ENCODE data around the gene ST3GAL3.

ST3GAL3 gene

DNA sequence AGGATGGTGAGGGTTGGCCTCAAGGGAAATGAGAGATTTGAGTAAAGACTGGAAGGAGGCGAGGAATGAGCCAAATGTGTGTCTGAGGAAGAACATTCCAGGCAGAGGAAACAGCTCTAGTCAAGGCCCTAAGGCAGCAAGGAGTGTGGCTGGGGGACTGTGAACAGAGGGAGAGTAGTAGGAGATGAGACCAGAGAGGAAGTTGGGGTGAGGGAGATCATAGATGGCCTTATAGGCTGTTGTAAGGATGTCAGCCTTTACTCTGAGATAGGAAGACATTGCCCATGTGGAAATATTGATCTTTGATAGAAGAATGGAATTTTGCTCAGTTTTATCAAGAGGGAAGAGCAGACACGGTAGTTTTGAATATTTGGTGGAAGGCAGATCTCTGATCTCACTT, 171.1 kb downstream of the ST3GAL3 start:
- DNase-seq = no peak
- in situ Hi-C loops (cut with HindIII; ENCODE audit: low pct_ligation_motif_present, low pct_unique_long_range_greater_than_20kb, low sequenced_read_pairs) = no loop called here

DNA sequence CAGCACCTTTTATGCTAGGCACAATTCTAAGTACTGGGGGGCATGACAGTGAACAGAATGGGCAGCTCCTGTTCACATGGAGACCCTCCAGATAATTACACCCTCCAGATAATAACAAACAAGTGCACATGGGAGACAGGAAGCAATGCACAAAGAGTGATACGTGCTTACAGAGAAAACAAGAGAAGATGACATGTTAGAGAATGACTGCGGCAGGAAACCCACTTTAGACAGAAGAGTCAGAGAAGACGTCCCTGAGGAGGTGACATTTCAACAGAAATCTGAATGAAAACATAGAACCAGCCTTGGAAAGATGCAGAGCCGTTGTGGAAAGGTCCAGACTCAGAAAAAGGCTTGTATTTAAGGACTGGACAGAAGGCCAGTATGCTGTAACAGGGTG, 171.5 kb downstream of the ST3GAL3 start:
- no peak for DNase-seq
- in situ Hi-C loops (cut with HindIII; ENCODE audit: low pct_ligation_motif_present, low pct_unique_long_range_greater_than_20kb, low sequenced_read_pairs) = no loop called here

DNA sequence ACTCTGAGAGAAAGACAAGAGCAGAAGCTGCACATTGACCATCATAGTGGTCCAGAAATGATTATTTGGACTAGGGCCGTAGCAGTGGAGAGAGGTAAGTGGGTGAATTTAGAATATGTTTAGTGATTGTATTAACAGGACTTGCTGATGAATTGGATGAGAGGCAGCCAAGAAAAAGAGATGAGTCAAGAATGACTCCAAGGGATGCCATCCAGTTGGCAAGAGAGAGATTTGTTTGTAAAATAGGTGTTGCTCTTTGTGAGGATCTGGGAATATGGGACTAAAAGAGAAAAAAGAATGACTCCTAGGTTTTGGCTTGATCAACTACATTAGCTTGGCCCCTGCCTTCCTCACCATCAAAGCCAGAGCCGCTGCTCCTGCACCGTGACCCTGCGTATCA, 172.1 kb downstream of the ST3GAL3 start:
- in situ Hi-C loops (cut with HindIII; ENCODE audit: low pct_ligation_motif_present, low pct_unique_long_range_greater_than_20kb, low sequenced_read_pairs) = no loop called here
- no peak for DNase-seq

DNA sequence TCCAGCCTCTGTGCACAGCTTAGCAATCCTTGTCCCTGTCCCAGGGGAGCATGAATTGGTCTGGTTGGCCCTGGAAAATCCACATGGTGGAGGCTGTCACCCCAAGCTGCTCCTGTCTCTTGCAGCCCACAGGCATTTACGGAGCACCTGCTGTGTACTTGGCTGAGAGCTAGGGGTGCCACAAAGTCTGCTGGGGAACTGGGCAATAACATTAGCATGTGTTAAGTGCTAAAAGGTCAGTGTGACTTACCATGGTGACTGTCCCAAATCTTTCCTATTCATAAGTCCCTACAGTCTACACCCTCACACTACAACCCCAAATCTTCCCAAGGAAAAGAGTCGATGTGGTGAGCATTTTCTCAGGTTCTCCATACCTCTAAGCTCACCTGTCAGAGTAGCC, 172.7 kb downstream of the ST3GAL3 start:
- DNase-seq = no peak
- in situ Hi-C loops (cut with HindIII; ENCODE audit: low pct_ligation_motif_present, low pct_unique_long_range_greater_than_20kb, low sequenced_read_pairs) = no loop called here

DNA sequence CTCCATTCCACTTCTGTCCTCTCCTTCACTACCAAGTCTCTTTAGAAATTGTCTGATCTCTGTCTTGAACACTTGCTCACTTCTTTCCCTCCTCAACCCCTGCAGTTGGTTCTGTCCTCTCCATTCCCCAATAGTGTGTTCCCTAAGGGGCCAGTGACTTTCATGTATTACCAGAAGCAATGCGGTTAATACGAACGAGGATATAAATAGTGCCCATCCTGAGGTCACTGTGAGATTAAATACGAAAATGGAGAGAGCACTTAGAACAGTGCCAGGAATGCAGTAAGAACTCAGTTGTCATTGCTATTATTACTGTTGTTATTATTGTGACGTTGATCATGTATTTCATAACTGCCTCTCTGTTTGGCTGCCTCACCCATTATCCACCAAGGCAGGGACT, 173.3 kb downstream of the ST3GAL3 start:
- in situ Hi-C loops (cut with HindIII; ENCODE audit: low pct_ligation_motif_present, low pct_unique_long_range_greater_than_20kb, low sequenced_read_pairs) = no loop called here

DNA sequence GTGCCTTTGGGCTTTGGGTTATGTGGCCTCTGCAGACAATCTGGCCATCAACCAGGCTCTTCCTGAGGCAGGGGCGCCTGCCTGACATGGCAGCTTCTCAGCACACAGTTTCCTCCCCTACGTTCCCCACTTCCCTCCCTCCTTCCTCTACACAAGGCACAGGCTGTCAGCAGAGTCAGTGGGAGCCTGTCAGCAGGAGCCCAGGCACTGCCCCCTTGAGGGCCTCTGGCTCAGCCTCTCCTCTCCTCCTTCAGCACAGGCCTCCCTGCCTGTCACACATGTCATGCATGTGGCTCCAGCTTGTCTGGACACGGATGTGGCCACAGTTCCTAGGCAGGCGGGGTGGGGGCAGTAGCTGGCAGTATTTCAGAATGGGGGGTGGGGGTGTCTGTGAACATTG, 174.1 kb downstream of the ST3GAL3 start:
- in situ Hi-C loops (cut with HindIII; ENCODE audit: low pct_ligation_motif_present, low pct_unique_long_range_greater_than_20kb, low sequenced_read_pairs) = no loop called here
- DNase-seq = no peak

More for the DNA sequence above, 173.3 kb downstream of the ST3GAL3 start:
- no peak for DNase-seq

DNA sequence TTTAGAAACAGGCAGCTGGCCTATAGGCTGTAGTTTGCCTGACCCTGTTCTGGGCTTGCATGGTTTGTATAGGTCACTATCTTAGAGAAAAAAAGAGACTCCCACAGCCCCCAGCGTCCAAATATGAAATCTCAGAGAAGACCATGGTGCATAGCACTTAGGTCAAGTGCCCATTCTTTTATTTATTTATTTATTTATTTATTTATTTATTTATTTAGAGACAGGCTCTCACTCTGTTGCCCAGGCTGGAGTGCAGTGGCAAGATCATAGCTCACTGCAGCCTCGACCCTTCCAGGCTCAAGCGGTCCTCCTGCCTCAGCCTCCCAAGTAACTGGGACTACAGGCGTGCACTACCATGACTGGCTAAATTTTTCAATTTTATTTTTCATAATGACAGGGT, 175.4 kb downstream of the ST3GAL3 start:
- in situ Hi-C loops (cut with HindIII; ENCODE audit: low pct_ligation_motif_present, low pct_unique_long_range_greater_than_20kb, low sequenced_read_pairs) = no loop called here
- DNase-seq = no peak

DNA sequence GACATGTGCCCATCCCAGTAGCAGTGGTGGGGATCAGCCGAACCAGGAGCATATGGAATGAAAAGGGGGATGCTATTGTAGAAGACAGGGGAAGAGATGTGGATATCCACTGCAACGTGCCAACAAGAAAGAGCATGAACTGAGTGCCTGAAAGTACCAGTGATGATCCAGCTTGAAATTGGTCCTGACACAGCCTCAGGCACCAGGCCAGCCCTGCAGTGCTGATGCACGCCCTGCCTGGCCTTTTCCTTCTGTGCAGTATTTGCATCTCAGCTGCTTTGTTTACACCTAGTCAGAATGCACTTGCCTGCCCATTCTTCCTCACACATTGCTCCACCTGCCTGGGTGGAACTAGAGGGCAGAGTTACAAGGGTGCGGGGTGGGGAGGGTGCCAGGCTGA, 176.0 kb downstream of the ST3GAL3 start:
- DNase-seq = no peak
- in situ Hi-C loops (cut with HindIII; ENCODE audit: low pct_ligation_motif_present, low pct_unique_long_range_greater_than_20kb, low sequenced_read_pairs) = no loop called here

DNA sequence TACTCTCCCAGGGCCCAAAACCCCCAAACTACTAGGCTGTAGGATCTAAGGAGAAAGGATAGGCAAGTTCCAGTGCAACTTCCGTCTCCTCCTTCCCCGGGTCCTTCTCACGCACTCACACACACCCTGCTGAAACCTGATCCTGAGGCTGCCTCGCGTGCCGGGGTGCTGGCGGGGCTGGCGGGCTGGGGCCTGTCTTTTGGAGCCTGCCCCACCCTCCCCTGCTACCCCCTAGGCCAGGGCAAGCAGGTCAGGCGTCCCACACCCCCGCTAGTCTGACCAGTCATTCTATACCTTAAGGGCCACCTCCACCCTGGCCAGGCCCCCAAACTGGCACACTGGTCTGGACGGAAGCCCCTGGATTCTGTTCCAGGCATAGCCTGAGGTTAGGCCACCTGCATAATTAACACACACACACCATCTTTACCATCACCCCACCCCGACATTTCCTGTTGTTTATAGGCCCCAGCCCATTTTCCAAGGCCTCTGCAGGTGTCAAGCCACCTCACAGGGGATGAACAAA, 178.0 kb downstream of the ST3GAL3 start:
- DNase-seq = no peak
- in situ Hi-C loops (cut with HindIII; ENCODE audit: low pct_ligation_motif_present, low pct_unique_long_range_greater_than_20kb, low sequenced_read_pairs) = no loop called here

DNA sequence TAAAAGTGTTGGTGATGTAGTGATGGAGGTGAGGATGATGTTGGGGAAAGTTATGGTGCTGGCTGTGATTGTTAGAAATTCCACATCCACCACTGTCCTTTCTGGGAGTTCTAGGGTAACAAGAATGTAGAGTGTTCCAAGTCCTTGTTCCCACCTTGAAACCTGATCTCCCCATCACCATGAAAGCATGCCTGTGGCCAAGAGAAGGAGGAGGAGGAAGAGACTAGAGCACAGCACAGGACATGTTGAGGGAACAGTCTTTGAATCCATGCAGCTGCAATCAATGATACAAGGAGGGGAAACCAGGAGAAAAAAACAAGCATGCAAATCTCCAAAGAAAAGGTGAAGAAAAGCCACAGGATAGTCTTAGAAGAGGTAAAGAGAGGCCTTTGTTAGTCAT, 180.4 kb downstream of the ST3GAL3 start:
- in situ Hi-C loops (cut with HindIII; ENCODE audit: low pct_ligation_motif_present, low pct_unique_long_range_greater_than_20kb, low sequenced_read_pairs) = no loop called here

DNA sequence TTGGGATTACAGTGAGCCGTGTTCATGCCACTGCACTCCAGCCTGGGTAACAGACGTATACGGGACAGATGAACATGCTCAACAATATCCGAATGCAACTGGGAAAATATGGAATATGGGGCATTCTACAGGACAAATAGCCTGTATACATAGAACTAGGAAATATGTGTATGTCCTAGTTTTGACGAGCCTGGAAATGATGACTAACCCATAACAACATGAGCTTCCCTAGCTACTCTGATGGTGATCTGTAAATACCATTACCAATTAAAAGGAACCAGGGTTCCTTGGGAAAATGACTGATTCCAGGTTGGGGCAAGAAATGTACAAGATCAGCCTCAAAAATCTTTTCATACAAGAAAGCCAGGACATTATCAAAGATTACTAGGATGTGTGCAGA, 183.5 kb downstream of the ST3GAL3 start:
- no peak for DNase-seq
- in situ Hi-C loops (cut with HindIII; ENCODE audit: low pct_ligation_motif_present, low pct_unique_long_range_greater_than_20kb, low sequenced_read_pairs) = no loop called here

More for the DNA sequence above, 180.4 kb downstream of the ST3GAL3 start:
- no peak for DNase-seq

DNA sequence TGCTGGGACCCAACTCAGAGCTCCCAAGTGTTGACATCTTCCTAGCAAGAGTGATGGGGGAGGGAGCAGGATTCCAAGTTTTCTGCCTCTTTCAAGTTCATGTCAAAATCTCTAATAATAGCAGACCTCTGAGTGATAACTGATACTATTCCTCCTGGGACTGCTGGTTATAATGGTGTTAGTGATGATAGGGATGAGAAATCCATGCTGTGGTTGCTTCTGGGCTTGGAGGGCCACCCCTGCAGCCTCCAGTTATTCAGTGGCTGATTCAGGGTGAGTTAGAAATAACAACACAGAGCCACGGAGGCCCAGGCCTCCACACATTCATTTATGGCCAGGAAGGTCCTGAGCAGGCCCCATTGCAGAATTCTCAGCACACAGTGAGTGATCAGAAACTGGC, 185.7 kb downstream of the ST3GAL3 start:
- no peak for DNase-seq
- in situ Hi-C loops (cut with HindIII; ENCODE audit: low pct_ligation_motif_present, low pct_unique_long_range_greater_than_20kb, low sequenced_read_pairs) = no loop called here

DNA sequence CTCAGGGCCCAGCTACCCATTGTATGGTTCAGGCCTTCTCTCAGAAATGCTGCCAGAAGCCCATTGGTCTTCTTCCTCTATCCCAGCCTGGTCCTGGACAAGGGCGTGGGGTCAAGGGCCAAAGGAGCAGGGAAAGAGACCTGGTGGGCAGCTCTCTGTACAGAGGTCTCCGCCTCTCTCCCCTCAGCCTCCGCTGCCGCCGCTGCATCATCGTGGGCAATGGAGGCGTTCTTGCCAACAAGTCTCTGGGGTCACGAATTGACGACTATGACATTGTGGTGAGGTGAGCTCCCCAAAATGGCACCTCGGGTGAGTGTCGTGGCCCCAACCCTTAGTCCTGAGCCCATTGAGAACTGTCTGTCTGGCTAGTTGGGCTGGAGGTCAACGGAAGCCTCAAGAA, 191.6 kb downstream of the ST3GAL3 start:
- DNase-seq = no peak
- in situ Hi-C loops (cut with HindIII; ENCODE audit: low pct_ligation_motif_present, low pct_unique_long_range_greater_than_20kb, low sequenced_read_pairs) = no loop called here

DNA sequence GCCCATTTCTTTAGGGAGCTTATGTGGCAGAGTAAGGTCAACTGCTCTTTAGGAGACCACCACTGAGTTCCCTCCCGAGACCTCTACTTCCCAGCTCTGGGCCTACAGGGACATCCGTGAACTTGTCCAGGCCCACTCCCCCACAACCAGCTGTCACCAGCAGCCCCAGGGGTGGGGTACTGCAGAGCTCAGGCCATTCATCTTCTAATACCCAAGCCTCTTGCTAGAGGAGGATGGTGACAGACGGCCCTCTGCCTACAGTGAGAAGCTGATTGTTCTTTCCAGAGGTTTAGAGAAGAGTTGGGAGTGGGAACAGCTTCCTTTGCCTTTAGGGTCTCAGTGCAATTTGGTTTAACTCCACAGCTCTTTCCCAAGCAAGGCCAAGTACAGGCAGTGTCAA, 193.1 kb downstream of the ST3GAL3 start:
- DNase-seq = no peak
- in situ Hi-C loops (cut with HindIII; ENCODE audit: low pct_ligation_motif_present, low pct_unique_long_range_greater_than_20kb, low sequenced_read_pairs) = no loop called here

DNA sequence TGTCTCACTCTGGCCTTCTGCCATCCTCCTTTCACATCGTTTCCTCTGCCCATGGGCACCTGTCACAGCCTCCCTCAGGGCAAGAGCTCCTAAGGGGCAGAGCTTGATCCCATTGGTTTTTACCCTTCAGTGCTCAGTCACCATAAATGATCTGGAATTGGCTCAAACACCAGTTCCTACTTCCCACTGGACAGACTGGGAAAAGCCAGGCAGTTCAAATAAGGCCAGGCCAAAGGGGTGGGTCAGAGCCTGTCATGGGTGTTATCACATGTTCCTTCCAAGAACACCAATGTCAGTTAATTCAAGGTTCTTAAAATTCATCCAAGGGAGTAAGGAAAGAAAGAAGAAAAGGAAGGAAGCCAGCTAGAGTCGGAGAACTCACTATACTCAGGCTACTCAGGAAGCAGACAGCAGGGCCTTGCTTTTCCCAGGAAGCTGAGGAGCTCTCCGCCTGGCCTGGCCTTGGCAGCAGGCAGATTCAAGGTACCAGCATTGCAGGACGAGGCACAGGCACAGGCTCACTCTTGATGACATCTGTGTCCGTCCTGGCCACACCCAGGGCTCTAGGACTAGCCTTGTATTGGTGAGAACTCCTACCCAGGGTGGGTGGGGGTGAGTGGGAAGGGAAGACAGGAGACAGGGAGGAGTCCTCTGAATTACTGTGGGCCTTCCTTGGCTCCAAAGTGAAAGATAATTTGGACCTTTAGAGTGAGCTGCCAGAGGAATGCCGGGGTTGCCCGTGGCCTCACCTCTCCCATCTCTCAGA, 194.0 kb downstream of the ST3GAL3 start:
- in situ Hi-C loops (cut with HindIII; ENCODE audit: low pct_ligation_motif_present, low pct_unique_long_range_greater_than_20kb, low sequenced_read_pairs) = no loop called here

DNA sequence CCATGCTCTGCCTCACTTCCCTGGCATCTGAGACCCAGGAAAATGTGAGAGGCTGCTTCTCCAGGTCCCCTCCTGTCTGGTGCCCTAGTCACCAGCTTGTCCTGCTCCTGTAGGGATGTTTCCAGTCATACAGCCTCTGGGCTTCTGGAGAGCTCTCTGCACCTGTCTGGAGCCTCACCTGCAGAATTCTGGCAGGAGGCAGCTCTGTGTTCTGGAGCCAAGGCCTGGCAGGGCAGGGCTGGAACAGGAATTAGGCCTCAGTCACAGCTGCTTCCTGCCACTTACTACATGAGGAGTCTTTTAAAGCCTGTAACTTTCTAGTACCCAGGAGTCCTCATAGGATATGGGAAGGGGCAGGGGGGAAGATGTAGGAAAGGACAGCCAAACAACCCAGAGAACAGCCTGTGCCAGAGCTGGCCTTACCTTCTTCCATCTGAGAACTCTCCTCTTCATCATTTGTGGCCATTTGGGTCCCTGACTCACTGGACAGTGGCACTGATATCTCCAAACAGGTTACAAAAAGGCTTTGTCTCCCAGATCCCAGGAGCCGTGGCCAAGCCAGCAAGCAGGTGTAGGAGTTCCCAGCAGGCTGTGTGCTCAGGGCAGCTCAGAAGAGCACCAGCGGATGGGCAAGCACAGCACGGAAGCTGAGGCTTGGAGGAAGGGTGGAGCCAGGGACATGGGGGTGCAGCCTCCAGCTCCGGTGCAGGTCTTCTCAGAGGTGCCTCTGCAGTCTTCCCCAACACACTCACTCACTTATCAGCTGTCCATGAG, 194.9 kb downstream of the ST3GAL3 start:
- in situ Hi-C loops (cut with HindIII; ENCODE audit: low pct_ligation_motif_present, low pct_unique_long_range_greater_than_20kb, low sequenced_read_pairs) = no loop called here
- DNase-seq = no peak

More for the DNA sequence above, 194.0 kb downstream of the ST3GAL3 start:
- DNase-seq = no peak

DNA sequence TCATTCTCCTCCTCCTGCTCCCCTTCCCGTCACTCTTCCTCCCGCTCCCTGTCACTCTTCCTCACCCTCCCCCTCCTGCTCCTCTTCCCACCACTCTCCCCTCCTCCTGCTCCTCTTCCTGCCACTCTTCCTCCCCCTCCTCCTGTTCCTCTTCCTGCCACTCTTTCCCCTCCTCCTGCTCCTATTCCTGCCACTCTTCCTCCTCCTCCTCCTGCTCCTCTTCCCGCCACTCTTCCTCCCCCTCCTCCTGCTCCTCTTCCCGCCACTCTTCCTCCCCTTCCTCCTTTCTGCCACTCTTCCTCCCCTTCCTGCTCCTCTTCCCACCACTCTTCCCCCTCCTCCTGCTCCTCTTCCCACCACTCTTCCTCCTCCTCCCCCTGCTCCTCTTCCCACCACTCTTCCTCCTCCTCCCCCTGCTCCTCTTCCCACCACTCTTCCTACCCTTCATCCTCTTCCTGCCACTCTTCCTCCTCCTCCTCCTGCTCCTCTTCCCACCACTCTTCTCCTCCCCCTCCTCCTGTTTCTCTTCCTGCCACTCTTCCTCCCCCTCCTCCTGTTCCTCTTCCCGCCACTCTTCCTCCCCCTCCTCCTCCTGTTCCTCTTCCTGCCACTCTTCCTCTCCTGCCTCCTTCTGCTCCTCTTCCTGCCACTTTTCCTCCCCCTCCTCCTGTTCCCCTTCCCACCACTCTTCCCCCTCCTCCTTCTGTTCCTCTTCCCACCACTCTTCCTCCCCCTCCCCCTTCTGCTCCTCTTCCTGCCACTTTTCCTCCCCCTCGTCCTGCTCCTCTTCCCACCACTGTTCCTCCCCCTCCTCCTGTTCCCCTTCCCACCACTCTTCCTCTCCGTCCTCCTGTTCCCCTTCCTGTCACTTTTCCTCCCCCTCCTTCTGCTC, 197.6 kb downstream of the ST3GAL3 start:
- in situ Hi-C loops (cut with HindIII; ENCODE audit: low pct_ligation_motif_present, low pct_unique_long_range_greater_than_20kb, low sequenced_read_pairs) = no loop called here
- no peak for DNase-seq

DNA sequence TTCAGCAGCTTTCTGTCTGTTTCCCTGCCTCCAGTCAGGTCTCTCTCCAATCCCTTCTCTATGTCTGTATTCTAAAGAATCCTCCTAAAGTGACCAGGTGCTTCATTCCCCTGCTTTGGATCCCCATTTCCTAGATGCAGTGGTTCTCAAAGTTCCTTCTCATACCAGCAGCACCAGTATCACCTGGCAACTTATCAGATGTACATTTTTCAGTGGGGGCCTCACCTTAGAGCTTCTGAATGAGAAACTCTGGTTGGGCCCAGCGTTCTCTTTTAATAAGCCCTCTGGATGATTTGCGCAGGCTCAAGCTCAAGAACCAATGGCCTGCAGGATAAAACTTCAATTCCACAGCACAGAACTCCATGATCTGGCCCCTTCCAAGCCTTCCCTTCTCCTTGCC, 200.9 kb downstream of the ST3GAL3 start:
- in situ Hi-C loops (cut with HindIII; ENCODE audit: low pct_ligation_motif_present, low pct_unique_long_range_greater_than_20kb, low sequenced_read_pairs) = no loop called here

DNA sequence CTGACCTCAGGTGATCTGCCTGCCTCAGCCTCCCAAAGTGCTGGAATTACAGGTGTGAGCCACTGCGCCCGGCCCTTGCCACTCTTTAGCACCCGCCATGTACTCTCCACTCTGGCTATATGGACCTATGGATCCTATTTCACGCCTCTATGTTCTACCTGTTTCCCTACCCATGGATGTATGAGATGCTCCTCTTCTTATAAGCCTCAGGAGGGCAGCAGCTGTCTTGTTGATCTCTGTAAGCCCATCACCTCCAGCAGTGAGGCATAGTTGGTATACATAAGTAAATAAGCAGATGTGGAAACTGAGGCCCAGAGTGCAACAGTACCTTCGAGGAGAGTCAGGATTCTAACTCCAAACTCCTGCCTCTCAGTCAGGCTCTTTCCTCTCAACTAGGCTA, 201.5 kb downstream of the ST3GAL3 start:
- no peak for DNase-seq

More for the DNA sequence above, 200.9 kb downstream of the ST3GAL3 start:
- DNase-seq = no peak

More for the DNA sequence above, 201.5 kb downstream of the ST3GAL3 start:
- in situ Hi-C loops (cut with HindIII; ENCODE audit: low pct_ligation_motif_present, low pct_unique_long_range_greater_than_20kb, low sequenced_read_pairs) = no loop called here
